GM18502 (cell line): Measurements from ENCODE around the gene KIAA1217.
A peak's percentile ranks its signal among the peaks of the same experiment; 100 is the strongest.
"Not testable (repeated sequence)": the region's sequence is repeated elsewhere in the genome, so short reads cannot be mapped to it uniquely, and the experiment has no call there.

ENCODE experiments used
- ATAC-seq: cut with Tn5 transposase; IDR thresholded peaks from one replicate; pipeline ENCODE4 v1.9.1; 2021; ENCODE audit warnings: mild to moderate bottlenecking; ENCODE audit not compliant: unreplicated experiment, poor library complexity

KIAA1217 gene

DNA sequence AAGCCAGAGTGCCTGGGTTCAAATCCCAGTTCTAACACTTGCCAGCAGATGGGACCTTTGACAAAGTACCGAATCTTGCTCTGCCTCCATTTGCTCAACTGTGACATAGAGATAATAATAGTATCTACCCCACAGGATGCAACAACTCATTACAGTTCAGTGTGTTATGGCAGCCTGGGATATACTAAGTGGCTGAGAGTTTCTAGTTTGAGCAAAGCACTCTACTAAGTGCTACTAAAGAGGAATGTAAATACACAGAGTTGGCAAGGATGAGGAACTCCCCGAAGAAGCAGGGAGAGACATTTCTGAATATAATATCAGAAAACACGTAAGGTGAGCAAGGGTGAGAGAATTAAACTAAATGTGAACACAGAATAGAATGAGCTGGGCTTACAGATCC, 271.5 kb downstream of the KIAA1217 start:
- ATAC-seq = no peak

DNA sequence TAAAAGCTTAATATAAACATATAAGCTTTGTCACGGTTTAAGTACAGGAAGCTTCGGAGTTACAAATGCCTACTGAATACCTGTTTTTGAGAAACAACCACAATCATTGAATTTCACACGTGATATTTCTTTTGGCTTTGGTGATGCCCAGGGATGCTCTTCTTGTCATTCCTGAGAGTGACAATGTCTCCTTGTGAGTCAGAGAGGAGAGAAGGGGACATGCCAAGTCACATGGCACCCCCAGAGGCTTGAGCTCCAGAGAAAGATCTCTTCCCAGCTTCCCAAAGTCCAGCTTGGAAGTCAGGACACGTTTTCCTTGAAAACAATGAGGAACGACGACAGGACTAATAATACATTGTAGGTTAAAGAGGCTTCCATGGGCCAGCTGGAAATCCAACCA, 272.3 kb downstream of the KIAA1217 start:
- no peak for ATAC-seq

DNA sequence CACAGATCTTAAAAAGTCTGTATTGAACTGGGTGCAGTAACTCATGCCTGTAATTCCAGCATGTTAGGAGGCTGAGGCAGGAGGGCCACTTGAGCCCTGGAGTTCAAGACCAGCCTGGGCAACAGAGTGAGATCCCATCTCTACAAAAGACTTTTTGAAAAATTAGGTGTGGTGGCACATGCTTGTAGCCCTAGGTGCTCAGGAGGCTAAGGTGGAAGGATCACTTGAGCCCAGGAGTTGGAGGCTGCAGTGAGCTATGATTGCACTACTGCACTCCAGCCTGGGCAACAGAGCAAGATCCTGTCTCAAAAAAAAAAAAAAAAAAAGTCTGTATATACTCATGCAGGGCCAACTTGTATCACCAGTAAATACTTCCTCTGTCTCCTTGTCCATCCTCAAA, 273.8 kb downstream of the KIAA1217 start:
- ATAC-seq = not testable (repeated sequence)

DNA sequence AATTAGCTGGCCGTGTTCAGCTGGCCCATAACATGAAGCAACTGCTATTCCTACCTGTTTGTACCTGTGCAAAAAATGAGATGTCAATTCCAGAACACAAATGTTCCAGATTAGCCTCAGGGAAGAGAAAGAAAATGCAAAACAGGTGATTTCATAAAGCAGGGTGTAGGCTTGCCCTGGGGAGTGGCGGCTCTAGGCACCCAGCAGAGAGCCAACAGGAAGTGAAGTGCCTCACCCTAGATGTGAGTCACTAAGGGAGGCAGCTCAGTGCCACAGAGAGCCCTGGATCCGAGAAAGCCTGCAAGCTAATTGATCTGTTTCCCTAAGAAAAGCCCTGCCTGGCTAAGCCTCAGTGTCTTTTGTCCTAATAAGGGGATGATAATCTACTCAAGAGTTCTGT, 274.8 kb downstream of the KIAA1217 start:
- ATAC-seq = peak; percentile 97

DNA sequence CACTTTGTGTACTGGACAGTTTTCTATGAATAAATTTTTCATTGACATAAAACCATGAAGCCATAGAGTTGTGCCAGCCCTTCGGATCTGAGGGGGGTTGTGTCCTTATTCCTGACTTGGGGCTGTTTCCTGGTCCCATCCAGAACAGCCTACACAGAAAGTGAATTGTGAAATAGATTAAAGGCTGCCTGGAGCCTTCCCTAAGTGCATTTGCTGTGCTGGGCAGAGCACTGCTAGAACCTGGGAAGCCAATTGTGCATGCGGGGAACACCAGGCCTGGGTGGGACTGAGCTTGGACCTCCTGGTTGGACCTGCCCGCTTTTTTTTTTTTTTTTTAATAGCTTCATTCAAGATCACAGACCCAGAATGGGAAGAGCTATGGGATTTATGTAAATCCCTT, 275.8 kb downstream of the KIAA1217 start:
- ATAC-seq = no peak

DNA sequence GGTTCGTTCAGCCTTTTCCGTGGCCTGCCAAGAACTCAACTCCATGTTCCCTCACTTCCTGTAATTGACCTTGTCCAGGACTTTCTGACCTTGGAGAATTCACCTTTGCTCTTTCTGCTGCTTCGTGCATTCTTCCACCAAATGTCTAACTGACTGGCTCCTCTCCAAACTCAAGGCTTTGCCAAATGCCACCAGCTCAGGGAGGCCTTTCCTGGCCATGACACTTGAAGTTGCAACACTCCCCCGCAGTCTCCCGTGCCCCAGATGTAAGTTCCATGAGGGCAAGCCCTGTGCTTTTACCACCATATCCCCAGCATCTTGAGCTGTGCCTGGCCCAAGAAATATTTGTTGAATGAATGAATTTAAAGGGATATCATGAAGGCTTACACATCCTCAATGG, 276.4 kb downstream of the KIAA1217 start:
- ATAC-seq = no peak

DNA sequence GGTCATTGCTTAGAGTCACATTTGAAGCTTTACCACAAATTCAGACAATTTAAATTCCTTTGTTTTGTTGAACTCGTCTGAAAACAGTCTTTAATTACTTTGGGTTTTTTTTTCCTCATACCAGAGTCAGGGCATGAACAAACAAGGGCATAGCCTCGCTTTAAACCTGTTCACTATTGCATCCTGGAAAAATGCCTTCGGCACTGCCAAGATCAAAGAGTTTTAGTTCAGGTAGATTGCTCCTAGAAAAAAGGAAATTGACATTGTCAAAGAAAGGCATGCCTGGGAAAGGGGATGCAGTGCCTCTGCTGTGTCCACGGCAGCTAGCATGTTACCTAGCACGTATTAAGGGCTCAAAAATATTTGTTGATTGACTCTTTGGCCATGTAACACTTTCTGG, 279.7 kb downstream of the KIAA1217 start:
- ATAC-seq = no peak

DNA sequence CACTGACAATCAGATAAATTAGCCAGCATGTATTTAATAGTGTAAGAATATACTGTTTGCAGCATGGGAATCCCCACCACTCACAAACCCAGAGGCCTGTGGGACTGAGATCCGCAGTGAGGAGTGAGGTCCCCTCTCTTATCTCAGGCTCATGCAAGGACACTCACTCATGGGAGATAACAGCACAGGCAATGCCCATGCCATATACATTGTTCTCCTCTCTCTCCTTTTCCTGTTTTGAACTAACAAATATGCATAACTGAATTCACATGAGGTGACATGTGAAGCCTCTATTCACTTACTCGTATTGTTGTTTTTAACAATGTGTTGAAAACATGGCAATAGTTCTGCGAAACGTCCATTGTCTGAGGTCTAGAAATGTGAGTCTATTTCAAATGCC, 284.2 kb downstream of the KIAA1217 start:
- no peak for ATAC-seq

DNA sequence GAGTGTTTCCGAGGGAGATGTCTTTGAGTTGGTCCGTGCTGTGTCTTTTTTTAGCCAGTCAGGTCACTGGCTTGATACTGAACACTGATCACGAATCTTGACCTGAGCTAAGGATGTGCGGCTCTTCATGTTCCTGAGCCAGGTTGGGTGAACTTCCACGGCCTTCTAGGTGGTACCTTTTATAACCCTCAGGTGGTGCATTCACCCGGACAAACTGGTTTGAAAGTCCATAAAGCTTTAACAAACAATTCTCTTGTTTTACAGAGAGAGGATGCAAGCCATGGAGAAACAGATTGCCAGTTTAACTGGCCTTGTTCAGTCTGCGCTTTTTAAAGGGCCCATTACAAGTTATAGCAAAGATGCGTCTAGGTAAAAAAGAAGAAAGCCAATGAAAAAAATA, 285.3 kb downstream of the KIAA1217 start:
- no peak for ATAC-seq

DNA sequence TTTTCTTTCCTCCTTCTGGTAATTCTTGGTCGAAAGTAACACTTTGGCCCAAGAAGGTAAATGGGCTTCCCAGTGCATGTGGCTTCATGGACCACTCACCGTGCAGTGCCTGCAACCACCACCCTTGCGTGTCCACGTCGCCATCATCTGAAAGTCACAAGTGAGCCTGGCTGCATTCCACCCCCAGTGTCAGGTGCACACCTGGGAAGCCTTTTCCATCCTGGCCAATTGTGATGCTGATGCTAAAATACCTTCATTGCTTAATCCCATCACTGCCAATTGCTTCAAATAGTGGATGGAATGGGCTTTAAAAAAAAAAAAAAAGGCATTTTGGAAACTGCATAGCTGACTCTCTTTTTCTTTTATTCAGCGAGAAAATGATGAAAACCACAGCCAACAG, 285.8 kb downstream of the KIAA1217 start:
- ATAC-seq = no peak

DNA sequence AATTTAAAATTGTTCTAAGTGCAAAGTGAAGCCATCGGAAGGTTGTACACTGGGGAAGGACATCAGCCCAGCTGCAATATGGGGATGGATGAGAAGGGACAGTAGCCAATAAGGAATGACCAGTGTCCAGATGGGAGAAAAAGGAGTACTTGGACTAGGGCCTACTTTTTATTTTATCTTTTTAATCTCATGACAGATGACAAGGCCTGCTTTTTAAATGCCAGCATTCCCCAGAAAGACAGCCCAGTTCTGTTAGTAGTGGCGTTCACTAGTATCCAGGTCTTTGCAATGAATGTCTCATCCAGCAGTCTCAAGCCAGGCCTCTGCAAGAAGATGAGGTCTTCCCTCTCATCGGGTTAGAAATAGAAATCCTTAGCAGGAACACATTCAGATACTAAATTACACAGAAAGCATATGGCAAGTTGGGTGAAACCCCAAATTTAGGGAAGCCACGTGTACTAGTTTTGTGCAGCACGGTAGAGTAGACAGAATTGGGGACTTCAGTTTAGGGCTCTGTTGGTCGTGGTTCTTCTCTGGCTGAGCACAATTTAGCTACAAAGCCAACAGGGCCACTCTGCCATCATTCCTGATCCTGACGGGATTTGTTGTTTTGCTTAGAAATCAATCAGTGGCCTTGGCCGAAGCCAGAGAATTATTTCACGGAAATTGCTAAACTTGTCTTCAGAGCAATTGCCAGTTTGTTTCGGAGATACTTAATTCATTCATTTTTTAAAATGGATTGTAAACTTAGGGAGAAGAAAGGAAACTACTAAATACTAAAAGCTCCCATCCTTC, 286.9 kb downstream of the KIAA1217 start:
- no peak for ATAC-seq

DNA sequence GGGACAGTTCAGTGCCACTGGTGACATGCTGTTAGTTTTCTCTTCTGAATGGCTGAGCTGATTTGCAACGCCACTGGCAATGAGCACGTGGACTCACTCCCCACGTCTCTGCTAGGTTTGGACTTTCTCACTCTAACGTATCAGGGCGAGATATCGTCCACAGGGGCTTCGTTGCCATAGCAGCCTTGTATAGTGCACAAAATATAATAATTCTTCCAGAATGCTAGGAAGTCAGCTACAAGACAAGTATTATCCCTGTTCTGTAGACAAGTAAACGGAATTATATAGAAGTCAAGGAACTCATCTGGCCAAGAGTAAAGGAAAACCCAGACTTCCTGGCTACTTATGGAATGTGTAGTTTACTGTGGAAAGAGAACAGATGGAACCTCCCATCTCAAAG, 288.0 kb downstream of the KIAA1217 start:
- ATAC-seq = no peak

DNA sequence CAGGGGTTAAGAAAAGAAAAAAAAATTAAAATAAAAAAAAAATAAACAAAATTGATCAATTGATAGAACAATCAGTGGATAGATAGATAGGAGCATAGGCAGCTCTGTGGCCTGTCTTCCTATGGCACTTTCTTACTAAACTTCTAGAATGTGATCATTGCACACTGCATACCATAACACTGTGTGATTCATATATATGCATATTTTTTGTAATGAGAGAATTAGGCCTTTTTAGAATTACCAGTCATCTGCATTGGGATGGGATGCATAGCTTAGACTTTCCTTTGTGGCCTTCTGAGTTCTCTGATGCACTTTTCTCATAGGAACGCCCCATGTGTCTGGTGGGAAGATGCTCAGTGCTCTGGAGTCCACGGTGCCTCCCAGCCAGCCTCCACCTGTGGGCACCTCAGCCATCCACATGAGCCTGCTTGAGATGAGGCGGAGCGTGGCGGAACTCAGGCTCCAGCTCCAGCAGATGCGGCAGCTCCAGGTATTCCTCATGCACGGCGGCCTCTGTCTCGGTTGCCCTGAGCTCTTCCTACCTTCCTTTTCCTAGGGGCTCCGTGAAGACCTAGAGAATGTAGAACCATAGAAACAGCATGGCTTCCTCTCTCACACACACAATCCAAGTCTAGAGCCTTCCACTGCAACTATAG, 292.2 kb downstream of the KIAA1217 start:
- no peak for ATAC-seq

DNA sequence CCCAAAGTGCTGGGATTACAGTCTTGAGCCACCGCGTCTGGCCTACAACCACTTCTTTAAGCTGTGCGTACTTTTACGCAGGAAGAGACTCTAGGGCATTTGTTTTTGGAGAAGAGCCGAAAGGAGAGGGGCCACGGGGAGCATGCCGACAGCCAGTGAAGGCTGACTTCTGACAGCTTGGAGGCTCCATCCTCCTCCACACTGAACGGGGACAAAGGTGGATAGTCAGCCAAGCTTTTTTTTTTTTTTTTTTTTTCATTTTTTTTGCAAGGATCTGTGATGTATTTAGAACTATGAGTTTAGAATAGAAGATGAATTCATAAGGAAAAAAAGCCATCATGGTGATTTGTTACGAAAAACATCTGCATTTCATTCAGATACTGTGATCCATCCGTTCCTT, 293.1 kb downstream of the KIAA1217 start:
- no peak for ATAC-seq

DNA sequence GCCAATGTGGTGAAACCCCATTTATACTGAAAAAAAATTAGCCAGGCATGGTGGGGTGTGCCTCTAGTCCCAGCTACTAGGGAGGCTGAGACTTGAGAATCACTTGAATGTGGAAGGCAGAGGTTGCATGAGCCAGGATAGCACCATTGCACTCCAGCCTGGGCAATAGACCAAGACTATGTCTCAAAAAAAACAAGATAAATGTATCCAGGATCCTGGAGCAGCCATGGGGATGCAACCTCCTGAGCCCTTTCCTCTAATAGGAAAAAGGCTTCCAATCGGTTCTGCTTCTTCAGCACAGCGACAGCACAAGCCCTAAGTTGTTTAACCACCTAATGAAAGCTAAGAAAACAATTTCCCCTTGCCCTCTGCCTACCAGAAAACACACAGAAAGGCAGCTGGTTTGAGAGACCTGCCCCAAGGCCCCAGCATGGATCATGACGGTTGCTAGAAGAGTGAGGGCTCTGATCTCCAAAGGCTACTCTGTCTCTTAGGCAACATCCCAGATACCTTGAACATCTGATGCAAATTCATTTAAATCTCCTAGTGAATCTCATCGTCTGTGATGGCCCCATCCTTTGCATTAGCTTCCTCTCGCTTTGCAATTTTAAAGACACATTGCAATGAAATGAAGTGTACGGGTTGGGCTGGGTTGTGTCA, 294.0 kb downstream of the KIAA1217 start:
- no peak for ATAC-seq

DNA sequence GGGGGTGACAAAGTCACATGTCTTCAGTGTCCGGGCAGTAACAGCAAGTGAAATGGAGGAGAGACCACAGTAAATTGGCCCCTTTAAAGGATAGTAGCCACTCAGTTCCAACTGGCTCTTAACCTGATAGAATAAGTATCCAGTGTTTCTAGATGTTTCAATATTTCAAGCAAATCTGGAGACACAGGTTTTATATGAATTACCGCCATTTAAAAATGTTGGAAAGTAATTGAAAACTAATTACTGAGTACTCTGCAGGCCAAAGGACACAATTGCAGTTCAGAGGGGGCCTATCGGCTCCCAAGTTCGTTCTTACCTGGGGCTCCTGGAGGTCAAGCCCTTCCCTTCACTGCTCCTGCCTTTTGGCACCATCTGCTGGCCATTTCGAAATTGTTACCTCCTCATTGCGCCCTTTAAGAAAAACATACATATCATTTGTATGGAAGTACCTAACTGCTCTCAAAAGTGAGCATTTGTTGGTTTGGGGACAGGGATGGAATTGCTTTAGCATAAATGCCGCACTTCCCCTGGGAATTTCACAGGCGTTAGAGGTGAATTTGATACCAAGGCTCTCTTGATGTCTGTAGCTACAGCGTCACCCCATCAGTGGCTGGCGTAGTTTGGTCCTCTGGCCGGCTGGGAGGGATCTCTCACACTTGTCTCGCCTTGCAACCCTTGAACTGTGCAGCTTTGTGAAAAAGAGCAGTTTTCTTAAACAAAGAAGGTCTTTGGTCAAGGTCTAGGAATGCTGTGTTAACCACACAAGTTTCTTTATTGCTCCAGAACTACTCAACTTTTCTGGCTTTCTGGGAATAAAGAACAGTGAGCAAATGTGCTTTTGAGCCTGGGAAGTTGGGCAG, 294.8 kb downstream of the KIAA1217 start:
- peak; percentile 84 for ATAC-seq

DNA sequence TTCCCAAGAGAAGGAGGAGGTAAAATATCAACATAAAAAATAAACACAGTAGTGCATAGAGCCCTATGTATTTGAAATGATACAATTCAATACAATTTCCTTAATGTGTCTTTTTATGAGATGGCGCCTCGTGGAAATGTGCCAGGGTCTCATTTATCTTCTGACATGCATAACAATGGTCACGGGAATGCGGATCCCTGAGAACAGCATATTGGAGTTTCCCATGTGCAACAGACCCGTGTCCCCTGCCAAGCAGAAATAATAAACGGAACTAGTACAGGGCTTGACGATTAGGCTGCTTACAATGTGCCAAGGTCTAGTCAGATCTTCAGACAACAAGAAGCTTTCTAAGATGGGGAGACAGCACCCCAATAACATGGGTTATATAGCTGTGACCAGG, 296.8 kb downstream of the KIAA1217 start:
- ATAC-seq = no peak

DNA sequence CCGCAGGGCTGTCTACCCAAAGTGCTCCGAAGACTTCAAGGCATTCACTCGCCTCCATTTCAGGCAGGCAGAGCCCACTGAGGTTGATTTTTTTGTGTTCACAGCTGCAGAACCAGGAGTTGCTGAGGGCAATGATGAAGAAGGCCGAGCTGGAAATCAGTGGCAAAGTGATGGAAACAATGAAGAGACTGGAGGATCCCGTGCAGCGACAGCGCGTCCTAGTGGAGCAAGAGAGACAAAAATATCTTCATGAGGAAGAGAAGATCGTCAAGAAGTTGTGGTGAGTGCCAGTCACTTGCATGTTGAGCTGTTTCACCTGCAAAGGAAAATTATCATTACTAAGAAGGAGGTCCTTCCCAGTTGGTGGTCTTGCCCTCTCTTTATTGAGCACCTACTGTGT, 304.2 kb downstream of the KIAA1217 start:
- no peak for ATAC-seq

DNA sequence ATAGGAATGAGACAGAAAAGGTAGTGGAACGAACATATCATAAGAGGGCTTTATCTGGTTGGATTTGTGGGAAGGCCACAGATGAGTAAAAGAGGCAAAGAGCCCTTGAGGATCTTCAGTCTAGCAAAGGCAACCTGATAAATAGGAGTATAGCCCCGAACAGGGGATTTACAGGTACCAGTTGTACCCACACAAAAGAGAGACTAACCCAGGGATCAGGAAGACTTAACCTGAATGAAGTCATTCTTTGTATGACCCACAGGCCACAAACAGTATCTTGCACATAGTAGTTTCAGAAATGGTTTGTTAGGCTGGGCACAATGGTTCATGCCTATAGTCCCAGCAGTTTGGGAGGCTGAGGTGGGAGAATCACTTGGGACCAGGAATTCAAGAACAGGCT, 306.5 kb downstream of the KIAA1217 start:
- ATAC-seq = no peak

DNA sequence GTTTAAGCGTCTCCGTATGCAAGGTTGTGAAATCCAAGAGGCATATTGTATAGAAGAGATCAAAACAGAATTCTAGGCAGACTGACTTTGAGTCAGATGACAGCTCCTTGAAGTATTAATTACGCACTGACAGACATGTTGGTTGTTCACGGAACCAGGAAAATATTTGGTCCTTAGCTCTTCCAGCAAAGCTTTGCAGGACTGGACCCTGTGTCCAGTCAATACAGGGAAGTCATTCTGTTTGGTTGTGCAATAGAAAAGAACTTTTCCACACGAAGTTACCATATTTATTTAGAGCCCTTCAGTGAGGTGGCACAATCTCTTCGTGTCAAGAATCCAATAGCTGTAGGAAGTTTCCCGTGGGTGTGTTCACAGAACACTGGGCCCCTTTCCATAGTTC, 309.5 kb downstream of the KIAA1217 start:
- ATAC-seq = no peak
